GOT3 (cell line): Measurements from ENCODE around the gene GFRA3.
"Not testable (repeated sequence)": the region's sequence is repeated elsewhere in the genome, so short reads cannot be mapped to it uniquely, and the experiment has no call there.

Experiments used
- DNase-seq: peaks from one replicate; lab custom pipeline; 2025; ENCODE audit warnings: mixed read lengths; lab: John Stamatoyannopoulos, UW

The GFRA3 gene

GRCh38 chr5:138274189-138274853, at the start of gene GFRA3:
GFRA3 (minus strand) TSS chr5:138274621; CDS start chr5:138274424, 197 bp downstream.
- DNase-seq, result no peak

- DNase-seq, result not testable (repeated sequence)
Measured at GRCh38 chr5:138318211-138318610, 43.8 kb upstream of the GFRA3 start.

GRCh38 chr5:138316355-138316754, 41.9 kb upstream of the GFRA3 start:
- no peak for DNase-seq

- no peak for DNase-seq
Measured at GRCh38 chr5:138315751-138316278, 41.4 kb upstream of the GFRA3 start.

- DNase-seq, result no peak
Measured at GRCh38 chr5:138305797-138306196, 31.4 kb upstream of the GFRA3 start.

- DNase-seq, result no peak
Measured at GRCh38 chr5:138303372-138303771, 29.0 kb upstream of the GFRA3 start.

- DNase-seq, result no peak
Measured at GRCh38 chr5:138289296-138289695, 14.9 kb upstream of the GFRA3 start.

GRCh38 chr5:138287246-138287645, 12.8 kb upstream of the GFRA3 start:
- DNase-seq, result no peak

- DNase-seq, result no peak
Measured at GRCh38 chr5:138282920-138283742, 8.7 kb upstream of the GFRA3 start.

GRCh38 chr5:138280915-138281314, 6.5 kb upstream of the GFRA3 start:
- DNase-seq, result no peak

- no peak for DNase-seq
Measured at GRCh38 chr5:138276402-138277054, 2.1 kb upstream of the GFRA3 start.

- no peak for DNase-seq
Measured at GRCh38 chr5:138275895-138276294, 1.5 kb upstream of the GFRA3 start.

GRCh38 chr5:138275379-138275782, 960 bp upstream of the GFRA3 start:
- DNase-seq, result no peak

- DNase-seq, result no peak
Measured at GRCh38 chr5:138273834-138274188, 610 bp downstream of the GFRA3 start.

- DNase-seq, result no peak
Measured at GRCh38 chr5:138272681-138273080, 1.7 kb downstream of the GFRA3 start.

GRCh38 chr5:138271281-138271680, 3.1 kb downstream of the GFRA3 start:
- no peak for DNase-seq

- DNase-seq, result no peak
Measured at GRCh38 chr5:138264183-138264582, 10.2 kb downstream of the GFRA3 start.

- DNase-seq, result no peak
Measured at GRCh38 chr5:138263581-138263980, 10.8 kb downstream of the GFRA3 start.

- DNase-seq, result no peak
Measured at GRCh38 chr5:138258704-138259292, 15.6 kb downstream of the GFRA3 start.

GRCh38 chr5:138257583-138257982, 16.8 kb downstream of the GFRA3 start:
- no peak for DNase-seq

GRCh38 chr5:138252944-138253343, 21.5 kb downstream of the GFRA3 start:
- no peak for DNase-seq

- DNase-seq, result not testable (repeated sequence)
Measured at GRCh38 chr5:138247800-138248199, 26.6 kb downstream of the GFRA3 start.
